A673 (cell line): ENCODE results near the gene IL23A.

Experiments used
- EZH2 ChIP-seq: fragments of 200-600 bp; sonication (generic); IDR thresholded peaks from 2 replicates; pipeline ENCODE4 v1.6.1; 2017; ENCODE audit warnings: borderline replicate concordance, low read depth, mild to moderate bottlenecking, mixed read lengths, antibody characterized with exemption, low read length; ENCODE audit not compliant: poor library complexity, severe bottlenecking
- TF ChIP-seq, protein P1 (sequence below): fragments of 300-800, 200-600 bp; sonication (generic); conservative IDR thresholded peaks from 2 replicates; pipeline ENCODE4 v1.5.1; 2017; ENCODE audit warnings: low read depth, mild to moderate bottlenecking, antibody characterized with exemption, low read length, moderate library complexity, mixed read lengths

DNA sequence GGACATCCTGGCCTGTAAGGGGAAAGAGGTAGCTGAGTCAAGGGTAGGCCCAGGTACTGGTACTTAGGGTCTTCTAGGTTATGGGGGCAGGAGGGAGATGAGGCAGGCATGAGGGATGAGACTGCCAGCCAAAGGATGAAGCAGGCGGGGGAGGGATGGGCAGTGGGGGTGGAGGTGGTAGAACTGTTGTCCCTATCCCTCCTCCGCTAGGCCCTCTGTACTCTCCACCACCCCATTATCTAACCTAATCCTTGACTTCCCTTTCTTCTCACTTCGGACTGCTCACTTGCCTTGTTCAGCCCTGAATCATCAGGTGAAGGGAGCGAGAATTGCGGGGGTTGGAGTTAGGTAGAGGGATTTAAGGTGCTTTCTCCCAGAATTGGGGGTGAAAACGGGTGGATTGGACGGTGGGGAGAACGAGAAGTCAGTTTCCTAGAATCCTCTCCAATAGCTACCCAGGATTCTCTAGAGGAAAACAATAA is 5.4 kb upstream of the IL23A start:
- TF ChIP-seq, protein P1, sequence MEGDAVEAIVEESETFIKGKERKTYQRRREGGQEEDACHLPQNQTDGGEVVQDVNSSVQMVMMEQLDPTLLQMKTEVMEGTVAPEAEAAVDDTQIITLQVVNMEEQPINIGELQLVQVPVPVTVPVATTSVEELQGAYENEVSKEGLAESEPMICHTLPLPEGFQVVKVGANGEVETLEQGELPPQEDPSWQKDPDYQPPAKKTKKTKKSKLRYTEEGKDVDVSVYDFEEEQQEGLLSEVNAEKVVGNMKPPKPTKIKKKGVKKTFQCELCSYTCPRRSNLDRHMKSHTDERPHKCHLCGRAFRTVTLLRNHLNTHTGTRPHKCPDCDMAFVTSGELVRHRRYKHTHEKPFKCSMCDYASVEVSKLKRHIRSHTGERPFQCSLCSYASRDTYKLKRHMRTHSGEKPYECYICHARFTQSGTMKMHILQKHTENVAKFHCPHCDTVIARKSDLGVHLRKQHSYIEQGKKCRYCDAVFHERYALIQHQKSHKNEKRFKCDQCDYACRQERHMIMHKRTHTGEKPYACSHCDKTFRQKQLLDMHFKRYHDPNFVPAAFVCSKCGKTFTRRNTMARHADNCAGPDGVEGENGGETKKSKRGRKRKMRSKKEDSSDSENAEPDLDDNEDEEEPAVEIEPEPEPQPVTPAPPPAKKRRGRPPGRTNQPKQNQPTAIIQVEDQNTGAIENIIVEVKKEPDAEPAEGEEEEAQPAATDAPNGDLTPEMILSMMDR, result no peak
- no peak for TF ChIP-seq EZH2
